RPMI7951 (cell line): ENCODE results near the gene TLCD1. TPM values are rescaled to one million over a fixed set of nuclear protein-coding genes. Genes with fewer than 3 reads are reported as not detected.
"Not testable (repeated sequence)": the region's sequence is repeated elsewhere in the genome, so short reads cannot be mapped to it uniquely, and the experiment has no call there.

Experiments used
- DNase-seq: peaks from one replicate; pipeline ENCODE4 v3.0.0-alpha.2; 2012; ENCODE audit warnings: low read depth
- total RNA-seq: library from RNA; depleted of rRNA; stranded (reverse); fragments of >200 nt; shearing (Covaris generic); gene quantifications from 2 replicates; pipeline ENCODE4 v1.2.3, GENCODE V29; 2014

The TLCD1 gene
- total RNA-seq, 1 experiment from 2014 or later = 8.7 TPM

DNA sequence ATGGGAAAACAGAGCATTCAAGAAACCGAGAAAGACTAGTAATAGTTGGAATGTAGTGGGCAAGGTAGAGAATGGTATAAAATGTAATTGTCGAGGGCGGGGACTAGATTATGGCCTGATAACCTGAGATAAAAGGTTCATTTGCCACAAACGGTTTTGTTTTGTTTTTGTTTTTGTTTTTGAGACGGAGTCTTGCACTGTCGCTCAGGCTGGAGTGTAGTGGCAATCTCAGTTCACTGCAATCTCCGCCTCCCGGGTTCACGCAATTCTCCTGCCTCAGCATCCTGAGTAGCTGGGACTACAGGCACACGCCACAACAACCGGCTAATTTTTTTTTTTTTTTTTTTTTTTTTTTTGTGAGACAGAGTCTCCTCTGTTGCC is 3.9 kb upstream of the TLCD1 start:
- DNase-seq = no peak

DNA sequence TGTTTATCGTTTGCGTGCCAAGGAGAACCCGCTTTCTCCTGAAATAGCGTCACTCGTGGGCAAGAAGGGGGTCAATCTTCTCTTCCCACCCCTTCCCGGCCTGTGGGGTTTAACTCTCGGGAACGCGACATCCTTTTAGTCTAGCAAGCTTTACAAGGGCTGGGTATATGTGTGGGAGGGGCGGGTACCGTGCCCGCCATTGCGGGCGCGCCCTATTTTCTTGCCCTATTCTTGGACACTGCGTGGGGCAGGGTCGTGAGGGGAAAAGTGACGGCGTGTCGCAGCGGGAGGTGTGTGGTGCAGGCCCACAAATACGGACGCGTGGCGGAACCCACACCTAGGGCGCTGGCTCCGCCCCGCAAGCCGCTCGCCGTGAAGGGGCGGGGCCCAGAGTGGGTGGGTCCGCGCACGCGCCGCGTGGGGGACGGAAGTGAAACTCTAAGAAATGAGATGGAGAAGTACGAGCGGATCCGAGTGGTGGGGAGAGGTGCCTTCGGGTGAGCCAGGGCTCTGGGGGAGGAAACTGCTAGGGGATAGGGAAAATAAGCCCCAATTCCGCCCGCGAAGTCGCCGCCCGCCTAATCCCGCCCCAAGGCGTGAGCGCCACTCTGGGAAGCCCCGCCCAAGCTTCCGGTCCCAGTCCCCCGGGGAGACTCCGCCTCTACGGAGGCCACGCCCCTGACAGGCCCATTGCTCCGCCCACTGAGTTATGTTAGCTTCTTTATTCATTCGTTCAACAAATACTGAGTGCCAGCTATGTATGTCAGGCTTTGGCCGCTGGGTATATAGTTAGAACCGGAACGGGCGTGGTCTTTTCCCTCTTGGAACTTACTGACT is 2.5 kb upstream of the TLCD1 start, which contains the start of gene NEK8:
NEK8 (plus strand) TSS at position 425 of the 837 bp plus-strand sequence; CDS start at position 451, 26 bp downstream.
- DNase-seq = peak; percentile 87

DNA sequence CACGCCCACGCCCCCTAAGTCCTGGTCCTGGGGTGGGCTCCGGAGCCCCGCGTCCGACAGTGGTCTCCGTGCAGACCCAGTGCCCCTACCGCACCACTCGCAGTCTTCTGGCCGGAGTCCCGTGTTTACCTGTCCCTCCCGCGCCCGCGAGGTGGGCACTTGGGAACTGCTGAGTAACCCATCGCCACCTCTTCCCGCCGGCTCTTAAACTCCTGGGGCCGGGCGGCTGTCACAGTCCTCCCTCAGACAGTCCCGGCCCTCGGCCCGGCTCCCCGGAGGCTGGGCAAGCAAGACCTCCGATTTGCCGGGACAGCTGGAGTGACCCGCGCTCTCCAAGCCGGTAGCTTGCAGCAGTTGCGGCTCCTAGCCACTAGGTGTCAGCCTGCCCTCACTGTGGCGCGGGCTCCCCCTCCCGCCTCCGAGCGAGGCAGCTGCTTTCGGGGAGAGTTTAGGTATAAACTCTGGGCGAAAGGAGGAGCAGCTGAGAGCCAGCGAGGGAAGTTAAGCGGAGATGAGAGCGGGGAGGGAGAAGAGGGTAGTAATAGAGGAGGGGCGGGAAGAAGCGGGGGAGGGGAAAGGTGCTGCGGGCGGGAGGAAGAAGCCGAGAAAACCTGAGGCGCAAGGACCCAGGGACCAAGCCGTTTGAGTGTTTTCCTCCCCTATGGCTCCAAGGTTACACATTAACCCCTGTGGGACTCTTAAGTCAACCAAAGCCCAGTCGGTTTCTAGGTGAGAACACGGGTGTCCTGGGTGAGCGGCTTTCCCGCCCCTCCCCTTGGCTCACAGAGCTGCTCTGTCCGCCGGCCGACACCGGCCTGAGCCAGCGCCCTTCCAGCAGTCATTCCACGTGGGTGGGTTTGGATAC is 826 bp upstream of the TLCD1 start:
- peak; percentile 87 for DNase-seq

DNA sequence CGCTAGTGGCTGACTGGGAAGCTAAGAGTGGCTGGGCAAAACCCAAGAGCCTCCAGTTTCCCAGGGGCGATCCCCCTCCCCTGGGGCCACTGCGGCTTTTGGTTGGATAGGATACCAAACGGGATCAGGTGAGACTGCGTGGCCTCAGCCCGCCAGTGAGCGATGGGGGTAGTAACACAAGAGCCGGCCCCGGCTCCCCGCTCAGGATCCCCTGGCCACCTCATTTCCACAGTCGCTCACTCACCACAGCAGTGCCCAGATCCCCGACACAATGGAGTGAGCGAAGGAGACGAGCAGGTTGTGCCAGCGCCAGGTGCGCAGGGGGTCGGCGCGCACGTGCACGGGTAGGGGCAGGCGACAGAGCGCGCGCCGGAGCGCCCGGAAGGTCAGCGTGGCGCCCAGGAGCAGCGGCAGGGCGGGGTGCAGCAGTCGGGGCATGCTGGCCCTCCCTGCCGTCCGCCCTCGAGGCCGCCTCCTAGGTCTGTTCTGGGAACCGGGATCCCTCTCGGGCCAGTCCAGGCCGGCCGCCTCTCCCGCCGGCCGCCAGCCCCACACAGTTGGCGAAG is 290 bp downstream of the TLCD1 start:
- peak; percentile 84 for DNase-seq

DNA sequence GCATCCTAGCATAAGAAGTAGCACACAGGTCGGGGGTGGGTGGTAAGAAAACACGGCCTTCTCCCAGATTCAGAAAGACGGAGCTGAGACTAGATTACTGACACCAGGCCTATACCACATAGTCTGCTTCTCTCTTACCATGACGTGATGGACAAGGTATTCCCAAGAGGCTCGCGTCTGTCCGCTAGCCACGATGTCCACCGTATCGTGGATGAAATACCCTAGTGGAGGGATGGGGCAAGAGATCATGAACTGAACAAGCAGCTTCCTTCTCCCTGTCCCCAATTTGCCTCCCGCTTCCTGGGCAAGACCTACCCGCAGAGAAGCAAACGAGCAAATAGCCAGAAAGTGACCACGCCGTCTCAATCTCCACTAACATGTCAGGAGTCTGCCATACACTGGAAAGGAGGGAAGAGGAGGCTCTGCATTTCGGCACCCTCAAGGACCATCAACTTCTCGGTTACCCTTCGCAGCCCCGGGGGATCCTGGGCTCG is 820 bp downstream of the TLCD1 start:
- DNase-seq = peak; percentile 54

DNA sequence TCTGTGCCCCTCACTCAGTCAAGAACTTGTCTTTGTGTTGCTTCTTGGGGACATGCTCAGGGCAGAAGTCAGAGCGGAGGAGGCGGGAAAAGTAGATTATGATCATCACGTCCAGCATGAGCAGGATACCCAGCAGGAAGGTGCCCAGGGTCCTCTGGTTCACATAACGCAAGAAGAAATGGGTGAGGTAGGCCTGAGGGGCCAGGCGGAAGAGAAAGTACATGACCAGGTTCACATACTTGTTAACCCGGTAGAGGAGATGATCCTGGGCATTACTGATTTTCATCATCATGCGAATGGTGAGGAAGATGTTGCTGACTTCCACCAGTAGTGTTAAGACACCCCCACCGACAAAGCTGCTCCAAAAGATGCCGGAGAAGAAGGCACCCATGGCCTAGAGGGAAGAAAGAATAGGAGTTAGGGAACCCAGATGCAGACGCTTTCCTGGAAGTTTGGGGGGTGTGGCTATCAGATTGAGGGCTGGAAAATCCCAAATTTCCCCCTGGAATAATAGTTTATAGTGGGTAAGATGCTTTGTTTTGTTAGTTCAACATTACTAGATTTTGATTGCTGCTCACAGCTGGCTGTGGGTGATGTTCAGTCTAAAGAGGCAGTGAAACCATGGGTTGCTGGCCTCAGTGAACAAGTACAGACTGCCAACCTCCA is 1.4 kb downstream of the TLCD1 start:
- no peak for DNase-seq

DNA sequence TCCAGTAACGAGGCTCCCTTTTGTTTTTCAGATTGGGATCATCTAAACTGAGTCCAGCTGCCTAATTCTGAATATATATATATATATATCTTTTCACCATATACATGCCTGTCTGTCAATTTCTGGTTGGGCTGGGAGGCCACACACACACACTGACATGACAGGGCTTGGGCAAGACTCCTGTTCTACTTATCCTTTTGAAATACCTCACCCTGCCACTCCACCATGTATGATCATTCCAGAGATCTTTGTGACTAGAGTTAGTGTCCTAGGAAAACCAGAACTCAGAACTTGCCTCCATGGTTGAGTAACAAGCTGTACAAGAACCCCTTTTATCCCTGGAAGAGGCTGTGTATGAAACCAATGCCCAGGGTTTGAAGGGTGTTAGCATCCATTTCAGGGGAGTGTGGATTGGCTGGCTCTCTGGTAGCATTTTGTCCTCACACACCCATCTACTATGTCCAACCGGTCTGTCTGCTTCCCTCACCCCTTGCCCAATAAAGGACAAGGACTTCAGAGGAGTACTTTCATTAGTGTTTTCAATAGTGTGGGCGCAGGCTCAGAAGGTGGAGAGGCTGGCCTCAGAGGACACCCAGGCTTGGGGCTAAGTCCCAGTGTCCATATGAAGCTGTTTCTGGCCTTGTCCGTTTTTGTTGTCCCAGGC is 2.1 kb downstream of the TLCD1 start:
- not testable (repeated sequence) for DNase-seq

DNA sequence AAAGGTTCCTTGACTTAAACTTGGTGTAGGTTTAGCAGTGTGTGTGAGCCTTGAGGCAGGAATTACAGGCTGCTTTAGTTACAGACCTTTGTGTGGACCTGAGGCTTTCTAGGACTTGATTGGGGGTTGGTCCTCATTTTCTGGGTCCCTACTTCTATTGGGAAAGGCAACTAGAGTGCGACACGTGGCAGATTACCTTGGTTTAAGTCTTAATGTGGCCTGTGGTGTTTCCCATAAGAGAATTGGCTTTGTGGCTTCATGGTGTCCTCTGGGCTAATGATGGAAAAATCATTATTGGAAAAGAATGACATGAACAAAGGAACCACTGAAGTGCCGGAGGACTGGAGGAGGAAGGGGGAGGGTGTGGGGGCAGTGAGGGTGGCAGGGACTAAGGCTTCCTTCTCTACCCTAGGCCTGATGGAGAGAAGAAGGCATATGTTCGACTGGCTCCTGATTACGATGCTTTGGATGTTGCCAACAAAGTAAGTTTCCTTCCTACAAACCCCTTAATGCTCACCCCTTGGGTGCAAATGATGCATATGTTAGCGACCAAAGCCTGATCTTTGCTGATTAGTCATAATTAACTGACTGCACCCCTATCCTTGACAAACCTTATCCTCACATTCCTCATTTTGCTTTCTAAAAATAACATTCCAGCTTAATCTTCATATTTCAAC is 2.7 kb downstream of the TLCD1 start:
- no peak for DNase-seq

DNA sequence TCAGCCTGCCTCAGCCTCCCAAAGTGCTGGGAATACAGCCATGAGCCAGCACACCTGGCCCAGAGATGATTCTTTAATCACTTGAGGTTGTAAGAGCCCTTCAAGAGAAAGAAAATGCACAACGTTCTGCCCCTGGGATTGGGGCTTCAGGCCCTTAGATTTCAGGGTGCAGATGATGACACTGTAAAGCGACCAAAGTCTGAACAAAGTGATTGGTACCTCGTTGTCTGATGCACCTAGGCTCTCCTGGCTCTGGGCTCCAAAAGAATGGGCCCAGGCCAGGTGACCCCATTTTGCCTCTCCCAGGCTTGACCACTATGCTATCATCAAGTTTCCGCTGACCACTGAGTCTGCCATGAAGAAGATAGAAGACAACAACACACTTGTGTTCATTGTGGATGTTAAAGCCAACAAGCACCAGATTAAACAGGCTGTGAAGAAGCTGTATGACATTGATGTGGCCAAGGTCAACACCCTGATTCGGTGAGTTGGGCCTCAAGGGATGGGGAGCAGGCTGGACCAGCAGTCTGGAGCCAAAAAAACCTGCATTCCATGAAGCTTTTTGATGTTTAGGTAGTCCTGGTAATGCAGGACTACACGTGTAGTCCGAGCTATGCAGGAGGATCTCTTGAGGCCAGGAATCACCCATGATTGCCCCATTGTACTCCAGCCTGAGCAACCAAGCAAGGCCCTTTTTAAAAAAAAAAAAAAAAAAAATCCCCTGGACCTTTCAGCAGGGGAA is 3.4 kb downstream of the TLCD1 start:
- DNase-seq = no peak

DNA sequence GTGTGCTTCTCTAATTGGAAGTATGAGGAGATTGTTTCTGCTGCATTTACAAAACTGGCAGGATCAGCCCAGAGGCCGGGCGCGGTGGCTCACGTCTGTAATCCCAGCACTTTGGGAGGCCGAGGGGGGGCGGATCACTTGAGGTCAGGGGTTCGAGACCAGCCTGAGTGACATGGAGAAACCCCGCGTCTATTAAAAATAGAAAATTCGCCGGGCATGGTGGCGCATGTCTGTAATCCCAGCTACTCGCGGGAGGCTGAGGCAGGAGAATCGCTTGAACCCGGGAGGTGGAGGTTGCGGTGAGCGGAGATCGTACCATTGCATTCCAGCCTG is 5.1 kb downstream of the TLCD1 start:
- DNase-seq = not testable (repeated sequence)

DNA sequence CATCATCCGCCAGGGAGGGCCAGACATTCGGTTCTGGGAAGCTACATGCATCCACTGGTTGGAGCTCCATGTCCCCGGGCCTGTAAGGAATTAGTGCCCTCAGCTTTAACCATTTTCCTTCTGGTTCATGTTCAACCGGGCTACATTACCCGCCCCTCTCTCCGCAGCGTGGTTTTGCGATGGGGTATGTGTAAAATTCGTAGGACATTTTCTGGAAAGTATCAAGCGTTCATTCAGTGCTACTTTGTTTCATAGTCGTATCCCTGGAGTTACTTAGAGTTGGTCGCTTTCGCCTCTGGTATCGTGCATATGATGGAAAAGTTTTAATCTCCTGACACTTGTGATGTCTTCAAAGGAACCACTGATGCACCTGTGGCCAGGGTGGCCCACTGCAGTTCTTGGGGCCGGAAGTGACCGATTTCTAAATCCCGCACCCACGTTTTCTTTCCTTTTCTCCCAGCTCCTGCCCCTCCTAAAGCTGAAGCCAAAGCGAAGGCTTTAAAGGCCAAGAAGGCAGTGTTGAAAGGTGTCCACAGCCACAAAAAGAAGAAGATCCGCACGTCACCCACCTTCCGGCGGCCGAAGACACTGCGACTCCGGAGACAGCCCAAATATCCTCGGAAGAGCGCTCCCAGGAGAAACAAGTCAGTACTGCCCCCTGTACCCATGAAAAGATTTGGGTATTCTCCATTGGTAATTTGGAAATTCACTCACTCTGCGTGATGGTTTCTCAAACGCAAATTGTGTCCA is 5.6 kb downstream of the TLCD1 start:
- no peak for DNase-seq

DNA sequence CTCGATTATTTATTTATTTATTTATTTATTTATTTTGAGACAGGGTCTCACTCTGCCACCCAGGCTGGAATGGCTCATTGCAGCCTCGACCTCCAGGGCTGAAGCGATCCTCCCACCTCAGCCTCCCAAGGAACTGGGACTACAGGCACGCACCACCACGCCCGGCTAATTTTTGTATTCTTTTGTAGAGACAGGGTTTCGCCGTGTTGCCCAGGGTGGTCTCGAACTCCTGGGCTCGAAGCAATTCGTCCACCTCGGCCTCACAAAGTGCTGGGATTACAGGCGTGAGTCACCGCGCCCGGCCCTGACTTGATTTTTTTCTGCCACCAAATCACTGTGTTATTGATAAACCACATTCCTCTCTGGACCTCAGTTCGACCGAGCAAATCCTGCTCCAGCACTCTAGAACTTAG is 7.0 kb downstream of the TLCD1 start:
- DNase-seq = no peak

DNA sequence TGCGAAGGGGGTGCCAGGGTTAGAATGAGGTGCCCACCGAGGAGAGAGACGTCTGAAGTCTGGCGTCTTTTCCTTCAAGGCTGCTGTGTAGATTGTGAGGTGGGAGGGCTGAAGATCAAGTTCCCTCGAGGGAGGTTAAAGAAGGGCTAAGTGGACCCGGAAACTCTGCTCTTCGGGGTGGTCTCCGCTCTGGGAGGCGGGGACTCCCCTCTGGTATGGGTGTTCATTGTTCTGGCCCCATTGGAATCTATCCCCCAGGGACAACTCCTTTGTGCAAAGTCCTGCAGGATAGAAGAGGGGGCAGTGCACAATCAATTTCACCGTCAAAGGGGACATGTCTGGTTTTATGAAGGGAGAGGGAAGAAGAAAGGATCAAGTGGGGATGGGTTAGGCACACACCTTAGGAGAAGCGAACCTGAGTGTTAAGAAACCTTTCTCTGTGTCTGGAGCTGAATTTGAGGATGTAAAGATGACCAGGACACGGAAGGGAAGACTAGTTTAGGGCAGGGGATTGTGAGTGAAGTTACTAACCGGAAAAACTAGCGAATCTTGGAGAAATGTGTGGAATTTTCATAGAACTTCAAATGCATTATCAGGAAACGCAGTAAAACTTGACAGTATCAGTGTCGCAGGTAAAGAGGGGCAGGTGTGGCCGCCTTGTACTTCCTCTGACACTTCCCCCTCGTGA is 7.6 kb downstream of the TLCD1 start:
- no peak for DNase-seq

DNA sequence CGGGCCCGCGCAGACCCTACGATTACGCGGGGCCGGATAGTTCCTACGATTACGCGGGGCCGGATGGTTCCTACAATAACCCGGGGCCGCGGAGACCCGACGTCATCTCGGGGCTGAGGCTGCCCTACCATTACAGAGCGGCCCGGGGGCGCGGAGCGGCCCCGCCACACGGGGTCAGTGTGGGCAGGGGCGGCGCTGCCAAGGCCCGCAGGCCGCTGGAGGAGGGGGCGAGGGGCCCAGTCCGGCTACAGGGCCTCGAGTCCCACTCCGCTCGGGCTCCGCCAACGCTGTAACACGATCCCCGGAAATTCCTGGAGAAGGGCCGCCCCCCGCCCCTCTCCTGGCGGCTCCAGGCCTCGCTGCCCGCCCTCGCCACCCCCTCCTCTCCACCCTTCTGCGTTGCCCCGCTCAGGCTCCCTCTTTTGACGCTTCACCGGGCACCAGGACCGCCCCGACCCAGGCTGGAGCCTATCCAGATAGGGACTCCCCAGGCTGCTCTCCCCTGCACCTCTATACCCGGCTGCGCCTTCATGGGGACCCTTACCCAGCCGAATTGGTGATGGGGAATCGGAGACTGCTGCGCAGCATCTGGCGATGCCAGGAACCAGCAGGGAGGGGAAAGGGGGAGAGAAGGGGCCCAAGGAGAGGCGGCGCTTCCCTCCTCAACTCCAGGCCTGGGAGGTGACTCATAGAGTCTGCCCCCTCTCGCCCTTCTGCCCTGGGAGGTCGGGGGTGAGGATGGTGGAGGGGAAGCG is 8.3 kb downstream of the TLCD1 start, which contains the start of gene RAB34:
RAB34 (minus strand) TSS at position 291 of the 755 bp plus-strand sequence. CDS start 602 bp downstream, outside the sequence.
- DNase-seq = peak; percentile 85

DNA sequence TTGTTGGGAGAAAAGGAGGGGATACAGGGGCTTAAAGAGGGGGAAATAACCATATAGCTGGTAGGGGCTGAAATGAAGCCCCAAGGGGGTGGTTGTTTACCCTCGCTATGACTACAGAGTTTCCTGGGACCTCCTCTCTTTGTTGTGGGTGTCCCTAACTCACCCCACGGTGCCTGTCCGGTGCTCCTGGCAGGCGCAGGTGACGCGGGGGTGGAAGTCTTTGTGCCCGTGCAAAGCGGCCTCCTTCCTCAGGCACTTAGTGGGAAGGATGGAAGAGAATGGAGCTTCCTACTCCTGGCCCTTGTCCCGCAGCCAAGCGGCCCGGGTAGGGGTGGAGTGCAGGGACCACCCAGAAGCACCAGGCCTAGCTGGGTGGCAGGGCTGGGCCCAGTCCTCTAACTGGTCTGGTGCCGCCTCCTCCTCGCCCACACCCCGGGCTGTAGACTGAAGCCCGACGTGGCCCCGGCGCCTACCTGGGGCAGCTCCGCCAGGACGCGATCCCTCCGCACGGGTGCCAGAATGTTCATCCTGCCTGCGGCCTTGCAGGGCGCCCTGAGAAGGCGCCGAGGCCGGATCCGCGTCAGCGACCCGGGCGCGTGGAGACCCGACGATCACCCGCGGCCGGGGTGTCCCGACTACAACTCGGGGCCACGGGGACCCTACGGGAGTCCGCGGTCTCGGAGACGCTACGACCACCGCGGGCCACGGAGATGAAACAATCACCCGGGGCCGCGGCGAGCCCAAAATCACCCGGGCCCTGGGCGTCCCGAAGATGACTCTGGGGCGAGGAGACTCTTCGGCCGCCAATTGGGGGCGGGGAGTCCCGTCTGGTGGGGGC is 9.1 kb downstream of the TLCD1 start:
- peak; percentile 40 for DNase-seq

DNA sequence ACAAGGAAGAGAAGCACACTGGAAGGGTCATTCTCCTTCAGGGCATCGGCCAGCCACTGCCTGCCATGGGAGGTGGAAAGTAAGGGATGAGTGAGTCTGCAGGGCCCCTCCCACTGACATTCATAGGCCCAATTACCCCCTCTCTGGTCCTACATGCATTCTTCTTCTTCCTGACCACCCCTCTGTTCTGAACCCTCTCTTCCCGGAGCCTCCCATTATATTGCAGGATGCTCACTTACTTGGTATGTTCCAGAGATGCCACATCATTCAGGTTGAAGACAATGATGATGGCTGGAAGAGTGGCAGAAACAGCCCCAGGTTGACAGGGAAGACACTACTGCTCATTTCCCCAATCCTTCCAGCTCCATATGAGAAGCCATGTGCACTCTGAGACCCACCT is 10.8 kb downstream of the TLCD1 start:
- no peak for DNase-seq

DNA sequence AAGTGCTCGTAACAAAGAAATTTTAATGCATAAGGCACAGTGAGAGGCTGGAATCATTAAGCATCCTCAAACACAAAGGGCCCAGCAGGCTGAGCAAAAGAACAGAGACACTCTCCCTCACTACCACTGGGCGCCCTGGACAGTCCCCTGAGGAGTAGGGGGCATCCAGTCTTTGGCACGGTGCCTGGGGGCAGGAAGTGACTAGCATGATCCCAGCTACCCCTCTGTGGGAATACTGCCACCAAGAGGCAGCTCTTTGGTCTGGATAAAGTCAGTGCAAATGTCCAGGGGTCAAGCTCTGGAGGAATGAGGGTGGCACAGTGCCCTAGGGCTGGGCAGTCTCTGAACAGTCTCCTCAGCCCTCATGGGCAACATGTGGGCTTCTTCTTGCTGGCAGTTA is 11.8 kb downstream of the TLCD1 start:
- no peak for DNase-seq
